HG02763 (cell line): ENCODE data around the gene DLG1.
"Not testable (repeated sequence)": the region's sequence is repeated elsewhere in the genome, so short reads cannot be mapped to it uniquely, and the experiment has no call there.

Source experiments
- ATAC-seq: cut with Tn5 transposase; IDR thresholded peaks from one replicate; pipeline ENCODE4 v1.9.1; 2021; ENCODE audit warnings: mild to moderate bottlenecking, moderate library complexity; ENCODE audit not compliant: unreplicated experiment

Gene DLG1

GRCh38 chr3:197216914-197217313 lies 81.5 kb downstream of the DLG1 start:
- ATAC-seq = no peak

GRCh38 chr3:197216169-197216860 lies 82.1 kb downstream of the DLG1 start:
- no peak for ATAC-seq

DNA sequence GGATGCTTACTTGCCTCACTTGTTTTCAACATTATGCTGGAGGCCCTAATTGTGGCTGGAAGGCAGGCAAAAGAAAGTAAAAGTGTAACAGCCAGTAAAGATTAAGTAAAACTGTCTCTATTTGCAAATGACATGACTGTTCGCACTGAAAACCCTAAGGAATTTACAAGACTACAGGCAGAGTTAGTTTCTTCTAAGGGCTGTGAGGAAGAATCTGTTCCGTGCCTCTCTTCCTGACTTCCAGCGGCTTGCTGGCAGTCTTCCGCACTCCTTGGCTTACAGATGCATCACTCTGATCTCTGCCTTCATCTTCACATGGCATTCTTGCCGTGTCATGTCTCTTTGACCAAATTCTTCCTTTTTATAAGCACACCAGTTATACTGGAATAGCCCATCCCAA lies 86.1 kb downstream of the DLG1 start:
- no peak for ATAC-seq

DNA sequence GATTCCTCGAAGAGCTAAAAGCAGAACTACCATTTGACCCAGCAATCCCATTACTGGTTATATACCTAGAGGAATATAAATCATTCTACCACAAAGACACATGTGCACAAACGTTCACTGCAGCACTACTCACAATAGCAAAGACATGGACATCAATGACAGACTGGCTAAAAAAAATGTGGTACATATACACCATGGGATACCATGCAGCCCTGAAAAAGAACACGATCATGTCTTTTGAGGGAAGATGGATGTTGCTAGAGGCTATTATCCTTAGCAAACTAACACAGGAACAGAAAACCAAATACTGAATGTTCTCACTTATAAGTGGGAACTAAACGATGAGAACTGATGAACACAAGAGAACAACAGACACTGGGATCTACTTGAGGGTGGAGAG lies 86.7 kb downstream of the DLG1 start:
- ATAC-seq = not testable (repeated sequence)

GRCh38 chr3:197209366-197210260 lies 88.8 kb downstream of the DLG1 start:
- ATAC-seq = no peak

GRCh38 chr3:197206913-197207312 lies 91.5 kb downstream of the DLG1 start:
- ATAC-seq = no peak

GRCh38 chr3:197205675-197206074 lies 92.7 kb downstream of the DLG1 start:
- ATAC-seq = no peak

DNA sequence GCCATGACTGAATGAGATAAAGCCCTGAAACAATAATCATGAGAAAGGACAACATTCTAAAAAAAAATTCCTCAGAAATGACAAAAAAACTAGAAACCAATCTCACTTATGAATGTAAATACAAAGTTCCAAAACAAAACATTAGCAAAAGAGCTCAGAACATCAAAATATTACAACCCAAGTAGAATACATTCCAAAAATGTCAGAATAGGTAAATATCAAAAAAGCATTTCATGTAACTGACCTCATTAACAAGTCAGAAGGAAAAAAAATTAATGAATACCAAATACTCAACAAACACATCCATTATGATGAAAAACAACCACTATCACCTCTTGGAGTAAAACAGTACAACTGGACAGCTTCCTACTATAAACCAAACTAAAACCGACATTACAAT lies 93.1 kb downstream of the DLG1 start:
- ATAC-seq = no peak

- no peak for ATAC-seq
Observed at GRCh38 chr3:197204736-197205135, 93.7 kb downstream of the DLG1 start.

- ATAC-seq = no peak
Observed at GRCh38 chr3:197203714-197204146, 94.7 kb downstream of the DLG1 start.

DNA sequence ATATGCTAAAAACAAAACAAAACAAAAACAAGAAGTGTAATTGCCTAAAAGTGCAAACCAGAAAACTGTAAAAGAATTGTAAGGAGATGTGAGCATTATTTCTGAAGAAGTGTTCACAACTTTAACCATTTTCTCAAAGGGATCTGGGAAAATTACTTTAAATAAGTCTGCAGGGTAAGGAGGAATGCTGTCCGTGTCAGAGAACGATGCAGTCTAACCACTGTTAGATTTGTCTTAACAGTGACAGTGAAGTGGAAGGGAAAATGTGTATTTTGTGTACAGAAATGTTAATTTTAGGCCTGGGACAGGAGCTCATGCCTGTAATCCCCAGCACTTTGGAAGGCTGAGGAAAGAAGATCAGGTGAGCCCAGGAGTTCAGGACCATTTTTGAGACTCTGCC lies 95.7 kb downstream of the DLG1 start:
- no peak for ATAC-seq

DNA sequence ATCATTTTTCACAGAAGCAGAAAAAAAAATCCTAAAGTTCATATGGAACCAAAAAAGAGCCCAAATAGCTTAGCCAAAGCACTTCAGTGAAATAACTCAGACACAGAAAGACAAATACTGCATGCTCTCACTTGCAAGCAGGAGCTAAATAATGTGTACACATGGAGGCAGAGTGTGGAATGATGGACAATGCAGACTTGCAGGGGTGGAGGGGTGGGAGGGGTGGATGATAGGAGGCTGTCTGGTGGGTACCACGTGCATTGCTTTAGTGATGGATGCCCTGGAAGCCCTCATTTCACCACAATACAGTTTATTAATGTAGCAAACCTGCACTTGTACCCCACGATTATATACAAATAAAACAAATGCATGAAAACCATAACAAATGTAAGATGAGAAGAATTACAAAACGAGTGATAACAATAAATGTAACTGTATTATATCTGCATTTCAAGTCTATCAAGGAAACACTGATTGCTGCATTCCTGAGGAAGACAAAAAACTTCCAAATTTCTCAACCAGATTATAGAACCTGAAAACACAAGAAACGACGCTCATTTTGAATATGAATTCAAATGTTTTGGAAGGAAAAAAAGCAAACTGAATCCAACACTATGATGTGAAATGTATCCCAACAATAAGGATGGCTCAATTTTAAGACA lies 96.5 kb downstream of the DLG1 start:
- ATAC-seq = no peak

DNA sequence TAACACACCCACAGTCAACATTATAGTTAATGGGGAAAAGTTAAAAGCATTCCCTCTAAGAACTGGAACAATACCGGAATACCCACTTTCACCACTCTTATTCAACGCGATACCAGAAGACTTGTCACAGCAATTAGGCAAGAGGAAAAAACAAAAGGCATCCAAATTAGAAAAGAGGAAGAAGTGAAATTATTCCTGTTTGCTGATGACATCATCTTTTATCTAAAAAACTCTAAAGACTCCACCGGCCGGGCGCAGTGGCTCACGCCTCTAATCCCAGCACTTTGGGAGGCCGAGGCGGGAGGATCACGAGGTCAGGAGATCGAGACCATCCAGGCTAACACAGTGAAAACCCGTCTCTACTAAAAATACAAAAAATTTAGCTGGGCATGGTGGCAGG lies 97.6 kb downstream of the DLG1 start:
- ATAC-seq = not testable (repeated sequence)

DNA sequence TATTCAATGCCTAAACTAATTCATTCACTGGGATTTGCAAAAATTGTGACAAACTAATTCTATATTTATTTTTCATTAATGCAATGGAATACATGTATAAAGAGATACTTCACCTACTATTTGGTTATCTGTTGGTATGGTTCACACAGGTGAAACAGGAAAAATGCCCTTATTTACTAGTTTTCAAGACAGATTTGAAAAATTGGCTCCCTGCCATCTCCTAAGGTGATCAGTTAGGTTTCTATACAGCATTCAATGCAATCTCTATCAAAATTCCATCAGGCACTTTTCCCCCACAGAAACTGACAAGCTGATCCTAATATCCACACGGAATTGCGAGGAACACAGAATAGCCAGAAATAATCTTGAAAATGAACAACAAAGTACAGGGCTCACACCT lies 101.1 kb downstream of the DLG1 start:
- ATAC-seq = no peak

GRCh38 chr3:197196192-197196591 lies 102.2 kb downstream of the DLG1 start:
- ATAC-seq = no peak

DNA sequence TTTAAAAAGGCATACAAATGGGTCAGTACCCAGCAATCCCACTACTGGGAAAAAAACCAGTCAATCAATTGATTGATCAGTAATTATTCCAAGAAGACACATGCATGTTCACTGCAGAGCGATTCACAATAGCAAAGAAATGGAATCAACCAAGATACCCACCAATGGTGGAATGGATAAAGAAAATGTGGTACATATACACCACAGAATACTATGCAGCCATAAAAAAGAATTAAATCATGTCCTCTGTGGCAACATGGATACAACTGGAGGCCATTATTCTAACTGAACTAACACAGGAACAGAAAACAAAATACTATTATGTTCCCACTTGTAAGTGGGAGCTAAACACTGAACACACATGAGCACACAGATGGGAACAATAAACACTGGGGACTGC lies 103.1 kb downstream of the DLG1 start:
- no peak for ATAC-seq

- ATAC-seq = not testable (repeated sequence)
Observed at GRCh38 chr3:197193759-197194158, 104.7 kb downstream of the DLG1 start.

GRCh38 chr3:197191897-197192296 lies 106.5 kb downstream of the DLG1 start:
- ATAC-seq = no peak

DNA sequence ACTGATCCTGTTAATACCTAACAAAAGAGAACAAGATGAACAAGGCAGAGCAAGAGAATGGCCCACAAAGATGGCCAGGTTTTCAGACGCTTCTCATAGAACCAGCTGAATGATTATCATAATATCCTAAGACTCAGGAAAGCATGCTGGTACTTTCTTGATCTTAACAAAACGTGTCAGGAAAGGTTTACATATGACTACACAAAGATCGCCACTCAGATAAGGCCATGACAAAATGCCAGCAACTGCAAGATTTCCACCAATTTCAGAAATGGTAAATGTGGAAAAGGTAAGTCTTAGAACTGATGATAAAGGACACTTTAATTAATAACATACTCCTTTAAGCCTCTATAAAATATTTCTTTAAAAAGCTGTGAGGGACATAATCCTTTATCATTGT lies 108.8 kb downstream of the DLG1 start:
- ATAC-seq = no peak

DNA sequence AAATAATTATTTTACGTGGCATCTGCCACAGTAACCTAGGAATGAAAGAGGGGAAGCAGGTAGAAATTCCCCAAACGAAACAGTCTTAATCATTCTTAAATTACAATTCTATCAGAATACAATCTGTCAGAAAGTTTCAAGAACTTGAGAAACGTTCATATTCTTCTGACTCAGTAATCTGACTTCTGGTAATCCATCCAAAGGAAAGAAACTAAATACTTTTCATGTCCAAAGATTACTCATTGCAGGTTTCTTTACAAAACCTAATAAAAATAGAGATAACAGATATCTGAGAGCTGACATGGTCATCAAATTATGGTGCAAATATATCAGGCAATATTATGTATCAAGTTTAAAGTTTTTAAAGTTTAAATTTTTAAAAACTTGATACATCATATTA lies 109.4 kb downstream of the DLG1 start:
- ATAC-seq = no peak

DNA sequence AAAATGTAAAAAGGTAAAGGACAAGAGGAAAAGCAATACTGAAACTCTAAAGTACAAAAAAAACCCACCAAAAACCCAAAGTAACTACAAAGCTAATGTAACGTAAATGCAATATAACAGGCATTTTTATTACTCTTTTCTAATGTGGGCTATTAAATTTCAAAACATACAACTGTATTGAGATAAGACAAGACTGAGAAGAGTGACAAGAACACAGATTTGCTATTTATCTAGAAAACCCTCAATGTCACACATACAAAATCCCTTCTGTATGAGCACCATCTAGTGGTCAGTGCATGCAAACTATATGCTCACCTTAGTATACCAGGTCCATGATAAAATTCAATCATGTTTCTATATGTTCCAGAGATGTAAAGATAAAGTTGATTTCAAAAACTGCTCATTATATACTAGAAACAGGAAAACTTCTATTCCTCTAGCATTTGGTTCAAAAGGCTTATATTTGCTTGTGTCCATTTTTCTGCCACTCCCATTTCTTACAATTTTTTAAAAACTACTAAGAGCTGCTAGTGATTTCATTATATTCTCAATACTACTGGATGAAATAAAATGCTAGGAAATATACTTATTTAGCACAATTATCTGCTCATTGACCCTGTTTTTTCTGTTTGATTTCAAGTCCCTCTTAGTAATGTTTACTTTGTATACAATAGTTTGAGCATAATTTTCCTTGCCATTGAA lies 111.4 kb downstream of the DLG1 start:
- no peak for ATAC-seq
